ENCODE data around the gene PRKCB.
"Not testable (repeated sequence)": the region's sequence is repeated elsewhere in the genome, so short reads cannot be mapped to it uniquely, and the experiment has no call there.

Gene PRKCB

GRCh38 chr16:23909792-23910418 lies 74.1 kb downstream of the PRKCB start:
- no peak for DNase-seq
- no peak for TF ChIP-seq GATA1 (IDR thresholded peaks at IDR 0.05; ENCODE audit: low read depth, low read length)
- TF ChIP-seq POLR2A (IDR thresholded peaks at IDR 0.05; ENCODE audit: low read length) = no peak

- no peak for DNase-seq
- TF ChIP-seq GATA1 (IDR thresholded peaks at IDR 0.05; ENCODE audit: low read depth, low read length) (no peak), POLR2A (IDR thresholded peaks at IDR 0.05; ENCODE audit: low read length) (no peak)
These were observed 79.3 kb downstream of the PRKCB start for GRCh38 chr16:23914946-23915530.

GRCh38 chr16:23916552-23916951 lies 80.8 kb downstream of the PRKCB start:
- not testable (repeated sequence) for DNase-seq

- no peak for TF ChIP-seq POLR2A (IDR thresholded peaks at IDR 0.05; ENCODE audit: low read length)
- TF ChIP-seq GATA1 (IDR thresholded peaks at IDR 0.05; ENCODE audit: low read depth, low read length) = no peak
- no peak for DNase-seq
These were observed 81.8 kb downstream of the PRKCB start for GRCh38 chr16:23917621-23918020.

GRCh38 chr16:23920446-23920845 lies 84.7 kb downstream of the PRKCB start:
- no peak for TF ChIP-seq POLR2A (IDR thresholded peaks at IDR 0.05; ENCODE audit: low read length)
- no peak for TF ChIP-seq GATA1 (IDR thresholded peaks at IDR 0.05; ENCODE audit: low read depth, low read length)
- DNase-seq = no peak

GRCh38 chr16:23920899-23921298 lies 85.1 kb downstream of the PRKCB start:
- DNase-seq = no peak
- TF ChIP-seq POLR2A (IDR thresholded peaks at IDR 0.05; ENCODE audit: low read length) = no peak
- TF ChIP-seq GATA1 (IDR thresholded peaks at IDR 0.05; ENCODE audit: low read depth, low read length) = no peak

- no peak for TF ChIP-seq GATA1 (IDR thresholded peaks at IDR 0.05; ENCODE audit: low read depth, low read length)
- TF ChIP-seq POLR2A (IDR thresholded peaks at IDR 0.05; ENCODE audit: low read length) = no peak
These were observed 86.6 kb downstream of the PRKCB start for GRCh38 chr16:23922406-23922805.

GRCh38 chr16:23924128-23924527 lies 88.3 kb downstream of the PRKCB start:
- no peak for DNase-seq
- TF ChIP-seq GATA1 (IDR thresholded peaks at IDR 0.05; ENCODE audit: low read depth, low read length) = no peak
- TF ChIP-seq POLR2A (IDR thresholded peaks at IDR 0.05; ENCODE audit: low read length) = no peak

More at GRCh38 chr16:23922406-23922805, 86.6 kb downstream of the PRKCB start:
- no peak for DNase-seq

GRCh38 chr16:23927796-23928195 lies 92.0 kb downstream of the PRKCB start:
- TF ChIP-seq POLR2A (IDR thresholded peaks at IDR 0.05; ENCODE audit: low read length) (no peak), GATA1 (IDR thresholded peaks at IDR 0.05; ENCODE audit: low read depth, low read length) (no peak)
- no peak for DNase-seq

- TF ChIP-seq GATA1 (IDR thresholded peaks at IDR 0.05; ENCODE audit: low read depth, low read length) (no peak), POLR2A (IDR thresholded peaks at IDR 0.05; ENCODE audit: low read length) (no peak)
These were observed 93.5 kb downstream of the PRKCB start for GRCh38 chr16:23929237-23929636.

GRCh38 chr16:23929856-23930255 lies 94.1 kb downstream of the PRKCB start:
- no peak for TF ChIP-seq POLR2A (IDR thresholded peaks at IDR 0.05; ENCODE audit: low read length)
- TF ChIP-seq GATA1 (IDR thresholded peaks at IDR 0.05; ENCODE audit: low read depth, low read length) = no peak
- DNase-seq = no peak

More at GRCh38 chr16:23929237-23929636, 93.5 kb downstream of the PRKCB start:
- DNase-seq = no peak

- no peak for DNase-seq
- TF ChIP-seq GATA1 (IDR thresholded peaks at IDR 0.05; ENCODE audit: low read depth, low read length) = no peak
- TF ChIP-seq POLR2A (IDR thresholded peaks at IDR 0.05; ENCODE audit: low read length) = no peak
These were observed 95.0 kb downstream of the PRKCB start for GRCh38 chr16:23930791-23931190.

GRCh38 chr16:23931199-23931598 lies 95.4 kb downstream of the PRKCB start:
- TF ChIP-seq POLR2A (IDR thresholded peaks at IDR 0.05; ENCODE audit: low read length) (no peak), GATA1 (IDR thresholded peaks at IDR 0.05; ENCODE audit: low read depth, low read length) (no peak)
- no peak for DNase-seq

GRCh38 chr16:23933650-23934049 lies 97.9 kb downstream of the PRKCB start:
- not testable (repeated sequence) for DNase-seq

GRCh38 chr16:23934610-23935236 lies 98.9 kb downstream of the PRKCB start:
- no peak for DNase-seq
- TF ChIP-seq POLR2A (IDR thresholded peaks at IDR 0.05; ENCODE audit: low read length) (no peak), GATA1 (IDR thresholded peaks at IDR 0.05; ENCODE audit: low read depth, low read length) (no peak)
